H9 (cell line): ENCODE data around the gene HRC. TPM values are rescaled to one million over a fixed set of nuclear protein-coding genes. Genes with fewer than 3 reads are reported as not detected.

Source experiments
- DNase-seq: peaks from one replicate; pipeline ENCODE4 v3.0.0-alpha.2; 2017
- H2AFZ ChIP-seq: one replicate; pipeline ENCODE4 v1.6.1; 2013; ENCODE audit warnings: mild to moderate bottlenecking, low read length, control low read depth, moderate library complexity
- H2AK5ac ChIP-seq: 2 replicates; pipeline ENCODE4 v1.6.1; 2013; ENCODE audit warnings: low read length, control low read depth, mixed read lengths; ENCODE audit not compliant: insufficient read length
- H2BK120ac ChIP-seq: one replicate; pipeline ENCODE4 v1.6.1; 2013; ENCODE audit warnings: low read depth, mild to moderate bottlenecking, low read length, control low read depth, inconsistent platforms; ENCODE audit not compliant: poor library complexity, severe bottlenecking
- H2BK12ac ChIP-seq: 2 replicates; pipeline ENCODE4 v1.6.1; 2013; ENCODE audit warnings: low read length, control low read depth, mixed read lengths, low read depth; ENCODE audit not compliant: insufficient read length
- H2BK15ac ChIP-seq: 2 replicates; pipeline ENCODE4 v1.6.1; 2013; ENCODE audit warnings: low read depth, low read length, control low read depth
- H2BK20ac ChIP-seq: one replicate; pipeline ENCODE4 v1.6.1; 2013; ENCODE audit warnings: low read depth, mild to moderate bottlenecking, low read length, control low read depth, inconsistent platforms; ENCODE audit not compliant: poor library complexity, severe bottlenecking
- H2BK5ac ChIP-seq: 2 replicates; pipeline ENCODE4 v1.6.1; 2013; ENCODE audit warnings: low read length, control low read depth, mixed read lengths; ENCODE audit not compliant: insufficient read length
- H3K14ac ChIP-seq: 2 replicates; pipeline ENCODE4 v1.6.1; 2013; ENCODE audit warnings: low read length, control low read depth; ENCODE audit not compliant: insufficient read depth
- H3K18ac ChIP-seq: 2 replicates; pipeline ENCODE4 v1.6.1; 2013; ENCODE audit warnings: low read depth, mild to moderate bottlenecking, mixed read lengths, low read length, control low read depth; ENCODE audit not compliant: insufficient read length
- H3K23ac ChIP-seq: 2 replicates; pipeline ENCODE4 v1.6.1; 2013; ENCODE audit warnings: low read length, control low read depth, mixed read lengths, low read depth; ENCODE audit not compliant: insufficient read length
- H3K23me2 ChIP-seq: 2 replicates; pipeline ENCODE4 v1.6.1; 2013; ENCODE audit warnings: low read depth, mild to moderate bottlenecking, mixed read lengths, low read length, control low read depth; ENCODE audit not compliant: insufficient read length, poor library complexity, severe bottlenecking
- H3K27ac ChIP-seq: 2 replicates; pipeline ENCODE4 v1.5.1; 2013; ENCODE audit warnings: low read length, control low read depth, mixed read lengths, low read depth; ENCODE audit not compliant: insufficient read length
- H3K27me3 ChIP-seq: 2 replicates; pipeline ENCODE4 v1.6.1; 2013; ENCODE audit warnings: low read length, control low read depth, inconsistent platforms; ENCODE audit not compliant: insufficient read depth
- H3K4ac ChIP-seq: 2 replicates; pipeline ENCODE4 v1.6.1; 2013; ENCODE audit warnings: low read depth, mild to moderate bottlenecking, control low read depth, inconsistent platforms, low read length, moderate library complexity
- H3K4me1 ChIP-seq: 2 replicates; pipeline ENCODE4 v1.6.1; 2013; ENCODE audit warnings: low read length, control low read depth, inconsistent platforms; ENCODE audit not compliant: insufficient read depth
- H3K4me2 ChIP-seq: 2 replicates; pipeline ENCODE4 v1.6.1; 2013; ENCODE audit warnings: low read length, control low read depth, mixed read lengths; ENCODE audit not compliant: insufficient read length, insufficient read depth
- H3K56ac ChIP-seq: 2 replicates; pipeline ENCODE4 v1.6.1; 2013; ENCODE audit warnings: low read depth, mild to moderate bottlenecking, mixed read lengths, low read length, control low read depth; ENCODE audit not compliant: insufficient read length
- H3K79me1 ChIP-seq: 2 replicates; pipeline ENCODE4 v1.6.1; 2013; ENCODE audit warnings: low read depth, mild to moderate bottlenecking, moderate library complexity, low read length, control low read depth, inconsistent platforms; ENCODE audit not compliant: insufficient read depth, poor library complexity, severe bottlenecking
- H3K79me2 ChIP-seq: 2 replicates; pipeline ENCODE4 v1.6.1; 2013; ENCODE audit warnings: low read length, control low read depth, inconsistent platforms; ENCODE audit not compliant: insufficient read depth
- H3K9ac ChIP-seq: 2 replicates; pipeline ENCODE4 v1.6.1; 2013; ENCODE audit warnings: low read length, control low read depth, mixed read lengths; ENCODE audit not compliant: insufficient read length; ENCODE audit errors: extremely low read depth
- H3K9me3 ChIP-seq: one replicate; pipeline ENCODE4 v1.6.1; 2013; ENCODE audit warnings: low read depth, low read length, inconsistent platforms; ENCODE audit not compliant: control insufficient read depth
- H3T11ph ChIP-seq: one replicate; pipeline ENCODE4 v1.6.1; 2013; ENCODE audit warnings: mild to moderate bottlenecking, low read length, control low read depth, inconsistent platforms
- H4K20me1 ChIP-seq: one replicate; pipeline ENCODE4 v1.6.1; 2013; ENCODE audit not compliant: control insufficient read depth, insufficient read length, insufficient read depth
- H4K5ac ChIP-seq: 2 replicates; pipeline ENCODE4 v1.6.1; 2013; ENCODE audit warnings: low read depth, mild to moderate bottlenecking, mixed read lengths, low read length, control low read depth; ENCODE audit not compliant: insufficient read length
- H4K8ac ChIP-seq: replicated peaks from 2 replicates; pipeline ENCODE4 v1.6.1; 2013; ENCODE audit warnings: low read length, control low read depth, mixed read lengths, low read depth; ENCODE audit not compliant: insufficient read length
- H4K91ac ChIP-seq: 2 replicates; pipeline ENCODE4 v1.6.1; 2013; ENCODE audit warnings: low read depth, mild to moderate bottlenecking, moderate library complexity, mixed read lengths, low read length, control low read depth; ENCODE audit not compliant: insufficient read length
- H3K27ac Mint-ChIP-seq, 3 experiments: 2 replicates in 2 of 3; 3 replicates in 1 of 3; pipeline ENCODE4 v1.8.0; 2020 to 2021; ENCODE audit warnings: mixed read lengths in 3 of 3, mild to moderate bottlenecking in 1 of 3, moderate library complexity in 1 of 3
- H3K27me3 Mint-ChIP-seq: 2 replicates; pipeline ENCODE4 v1.8.0; 2021; ENCODE audit warnings: low read depth, mild to moderate bottlenecking, moderate library complexity, mixed read lengths
- H3K36me3 Mint-ChIP-seq, 3 experiments: 2 replicates in 2 of 3; 3 replicates in 1 of 3; pipeline ENCODE4 v1.8.0; 2020 to 2021; ENCODE audit warnings: low read depth in 3 of 3, mixed read lengths in 3 of 3; ENCODE audit not compliant: insufficient read depth in 1 of 3
- H3K4me1 Mint-ChIP-seq, 2 experiments: 2 replicates each; pipeline ENCODE4 v1.8.0; 2020; ENCODE audit warnings: mixed read lengths in 2 of 2
- H3K4me3 Mint-ChIP-seq, 2 experiments: 2 replicates in 1 of 2; 3 replicates in 1 of 2; pipeline ENCODE4 v1.8.0; 2020 to 2021; ENCODE audit warnings: mild to moderate bottlenecking in 2 of 2, mixed read lengths in 2 of 2, moderate library complexity in 1 of 2
- H3K9me3 Mint-ChIP-seq, 2 experiments: 2 replicates in 1 of 2; 3 replicates in 1 of 2; pipeline ENCODE4 v1.8.0; 2020; ENCODE audit warnings: mild to moderate bottlenecking in 2 of 2, mixed read lengths in 2 of 2, moderate library complexity in 1 of 2
- WGBS: extraction: QIAGEN DNeasy Blood & Tissue Kit; methylation state at CpG from one replicate; pipeline ENCODE4 v1.1.7; 2013; ENCODE audit warnings: missing lambda C conversion rate, low lambda C conversion rate, mixed read lengths; ENCODE audit not compliant: insufficient read length; ENCODE audit errors: extremely low coverage; 5-methylcytosine and 5-hydroxymethylcytosine counted together
- total RNA-seq: library from RNA; stranded (reverse); gene quantifications from 2 replicates; pipeline ENCODE4 v1.2.1, GENCODE V29; 2021
- TF ChIP-seq, protein P1 (sequence below): fragments of 200-600 bp; sonication (generic); conservative IDR thresholded peaks from 3 replicates; pipeline ENCODE4 v1.8.0; 2021; ENCODE audit warnings: antibody characterized with exemption, mild to moderate bottlenecking

The HRC gene
- total RNA-seq, 1 experiment from 2014 or later: 1.8 TPM

DNA sequence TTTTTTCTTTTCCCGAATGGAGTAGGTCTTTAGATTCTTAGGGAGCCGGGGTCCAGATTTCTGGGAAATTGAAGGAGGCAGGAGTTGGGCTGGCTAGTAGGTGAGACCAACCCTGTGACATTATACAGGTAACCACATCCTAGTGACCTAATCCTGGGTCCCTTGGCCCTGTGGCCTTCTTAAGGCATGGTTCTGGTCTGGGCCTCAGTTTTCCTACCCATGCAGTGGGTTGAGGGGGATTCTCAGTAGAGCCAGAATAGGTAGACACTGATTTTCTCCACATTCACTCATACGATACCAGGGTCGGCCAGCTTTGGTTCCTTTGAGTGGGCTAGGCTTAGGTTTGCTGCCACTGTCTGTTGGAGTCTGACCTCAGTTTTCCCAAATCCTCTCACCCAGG is 28.6 kb downstream of the HRC start:
- H2BK120ac ChIP-seq: no peak overlapping the region
- no peak overlapping the region for H3K9ac ChIP-seq
- no peak overlapping the region for H2BK5ac ChIP-seq
- peaks cover 8% of the 10 kb centered on the region for H3K23me2 ChIP-seq
- H3K79me1 ChIP-seq: no peaks in the 10 kb centered on the region
- no peak overlapping the region for H3K27ac Mint-ChIP-seq
- peaks cover 4% of the 10 kb centered on the region; the same call in 1 of the 2 replicates for H3K4me1 ChIP-seq
- no peaks in the 10 kb centered on the region for H3K9me3 ChIP-seq
- H3K4me3 Mint-ChIP-seq: no peak overlapping the region
- H3K56ac ChIP-seq: no peak overlapping the region
- no peak overlapping the region for H3K14ac ChIP-seq
- H3K4me1 Mint-ChIP-seq: peaks cover 18 to 29% of the 10 kb centered on the region in 2 experiments
- H3T11ph ChIP-seq: no peak overlapping the region
- H3K23ac ChIP-seq: no peak overlapping the region
- no peak overlapping the region for H3K18ac ChIP-seq
- WGBS: no CpG with 5 or more reads among the region's 4 CpGs
- no peak overlapping the region for H2AFZ ChIP-seq
- H2BK20ac ChIP-seq: no peak overlapping the region
- no peak overlapping the region for H2BK12ac ChIP-seq
- no peak overlapping the region for H4K8ac ChIP-seq
- DNase-seq: no peak
- no peaks in the 10 kb centered on the region for H3K9me3 Mint-ChIP-seq
- H3K27me3 Mint-ChIP-seq: peaks cover 19% of the 10 kb centered on the region
- no peak overlapping the region for H4K5ac ChIP-seq
- no peak overlapping the region for H2AK5ac ChIP-seq
- no peak overlapping the region for H3K4ac ChIP-seq
- peaks cover 6 to 13% (median 7%) of the 10 kb centered on the region in 3 experiments; a peak in 5 of 7 replicates for H3K36me3 Mint-ChIP-seq
- no peaks in the 10 kb centered on the region for H3K27me3 ChIP-seq
- H3K27ac ChIP-seq: no peak overlapping the region
- no peak overlapping the region for H4K91ac ChIP-seq
- H3K79me2 ChIP-seq: no peaks in the 10 kb centered on the region
- no peak overlapping the region for H2BK15ac ChIP-seq
- TF ChIP-seq, protein P1, sequence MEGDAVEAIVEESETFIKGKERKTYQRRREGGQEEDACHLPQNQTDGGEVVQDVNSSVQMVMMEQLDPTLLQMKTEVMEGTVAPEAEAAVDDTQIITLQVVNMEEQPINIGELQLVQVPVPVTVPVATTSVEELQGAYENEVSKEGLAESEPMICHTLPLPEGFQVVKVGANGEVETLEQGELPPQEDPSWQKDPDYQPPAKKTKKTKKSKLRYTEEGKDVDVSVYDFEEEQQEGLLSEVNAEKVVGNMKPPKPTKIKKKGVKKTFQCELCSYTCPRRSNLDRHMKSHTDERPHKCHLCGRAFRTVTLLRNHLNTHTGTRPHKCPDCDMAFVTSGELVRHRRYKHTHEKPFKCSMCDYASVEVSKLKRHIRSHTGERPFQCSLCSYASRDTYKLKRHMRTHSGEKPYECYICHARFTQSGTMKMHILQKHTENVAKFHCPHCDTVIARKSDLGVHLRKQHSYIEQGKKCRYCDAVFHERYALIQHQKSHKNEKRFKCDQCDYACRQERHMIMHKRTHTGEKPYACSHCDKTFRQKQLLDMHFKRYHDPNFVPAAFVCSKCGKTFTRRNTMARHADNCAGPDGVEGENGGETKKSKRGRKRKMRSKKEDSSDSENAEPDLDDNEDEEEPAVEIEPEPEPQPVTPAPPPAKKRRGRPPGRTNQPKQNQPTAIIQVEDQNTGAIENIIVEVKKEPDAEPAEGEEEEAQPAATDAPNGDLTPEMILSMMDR: no peak
- H4K20me1 ChIP-seq: no peaks in the 10 kb centered on the region
- H3K4me2 ChIP-seq: no peak overlapping the region
